ENCODE results near the gene ZFHX3.

The ZFHX3 gene

DNA sequence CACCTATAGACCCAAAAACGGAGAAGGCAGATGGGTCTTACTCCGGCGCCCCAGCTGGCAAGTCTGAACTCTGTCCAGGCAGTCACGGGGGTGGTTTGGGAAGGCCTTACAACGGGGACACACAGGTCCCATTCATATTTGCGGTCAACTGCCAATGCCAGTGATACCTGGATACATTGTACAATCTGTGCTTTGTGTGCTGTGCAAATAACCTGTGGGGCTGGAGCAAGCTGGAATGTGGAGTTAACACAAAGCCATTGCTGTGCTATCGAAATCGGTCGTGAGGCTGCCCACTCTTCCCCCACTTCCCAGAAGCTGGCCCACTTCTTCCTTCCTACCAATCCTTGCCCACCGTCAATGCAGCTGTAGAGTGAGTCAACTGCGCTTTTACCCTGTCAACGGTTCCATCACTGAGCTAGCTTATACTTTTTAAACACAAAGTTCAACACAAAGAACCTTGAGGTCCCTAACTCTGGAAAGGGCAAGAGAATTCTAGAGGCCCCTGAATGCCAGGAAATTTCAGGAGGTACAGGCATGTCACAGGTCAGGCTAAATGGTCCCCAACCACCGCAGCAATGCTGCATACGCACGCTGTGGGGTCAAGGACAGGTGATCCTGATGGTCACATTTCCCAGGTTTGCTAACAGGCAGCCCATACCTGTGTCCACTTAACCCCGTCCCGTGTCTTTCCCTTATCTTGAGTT, 122.8 kb downstream of the ZFHX3 start:
- no peak for DNase-seq

DNA sequence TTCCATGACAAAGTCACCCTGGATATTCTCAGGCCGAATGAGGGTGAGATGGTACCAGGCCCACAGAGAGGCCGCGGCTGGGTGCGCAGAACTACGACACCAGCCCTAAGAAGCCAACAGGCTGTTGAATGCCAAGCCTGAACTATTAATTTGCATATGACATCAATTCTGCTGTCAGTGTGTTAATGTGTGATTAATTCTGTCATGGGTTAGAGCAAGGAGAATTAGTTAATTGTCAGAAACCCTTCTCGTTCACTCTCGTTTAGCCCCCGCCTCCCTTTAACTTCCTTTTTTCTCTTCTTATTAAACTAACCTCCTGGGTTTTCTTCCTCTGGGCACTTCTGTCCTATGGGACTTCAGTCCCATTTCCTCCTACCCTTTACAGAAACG, 123.4 kb downstream of the ZFHX3 start:
- DNase-seq, result no peak

DNA sequence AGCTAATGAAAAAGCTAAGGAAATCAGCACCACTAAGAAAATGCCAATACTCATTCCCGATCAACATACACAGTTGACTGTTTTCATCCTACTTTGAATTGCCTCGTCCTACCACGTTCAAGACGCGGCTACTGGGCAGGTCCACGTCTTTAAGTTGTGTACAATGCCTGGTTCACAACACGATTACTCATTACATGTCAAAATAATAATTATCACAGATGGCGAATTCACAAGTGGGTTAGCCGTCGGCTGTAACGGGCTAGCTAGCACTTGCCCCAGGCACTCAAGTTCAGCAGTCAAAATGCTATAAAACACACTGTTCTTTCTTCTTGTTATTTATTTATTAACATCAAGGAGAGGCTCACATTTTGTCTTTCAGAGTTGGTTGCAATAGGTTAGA, 124.2 kb downstream of the ZFHX3 start:
- no peak for DNase-seq

DNA sequence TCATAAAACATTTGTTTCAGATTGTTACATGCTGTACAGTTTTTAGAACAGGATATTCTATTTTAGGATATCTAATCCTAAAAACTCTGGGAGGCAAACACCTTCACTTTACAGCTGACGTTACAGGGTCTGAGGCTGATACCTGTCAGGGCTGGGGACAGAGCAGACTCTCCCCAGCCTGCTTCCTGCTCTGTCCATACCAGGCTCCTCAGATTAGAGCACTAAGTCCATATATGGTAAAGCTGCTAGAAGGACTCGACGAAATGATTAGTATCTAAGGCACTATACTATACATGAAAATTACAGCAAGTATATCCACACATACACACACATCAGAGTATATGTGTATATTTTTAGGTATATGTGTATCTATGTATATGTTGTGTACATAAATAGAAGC, 125.2 kb downstream of the ZFHX3 start:
- no peak for DNase-seq

DNA sequence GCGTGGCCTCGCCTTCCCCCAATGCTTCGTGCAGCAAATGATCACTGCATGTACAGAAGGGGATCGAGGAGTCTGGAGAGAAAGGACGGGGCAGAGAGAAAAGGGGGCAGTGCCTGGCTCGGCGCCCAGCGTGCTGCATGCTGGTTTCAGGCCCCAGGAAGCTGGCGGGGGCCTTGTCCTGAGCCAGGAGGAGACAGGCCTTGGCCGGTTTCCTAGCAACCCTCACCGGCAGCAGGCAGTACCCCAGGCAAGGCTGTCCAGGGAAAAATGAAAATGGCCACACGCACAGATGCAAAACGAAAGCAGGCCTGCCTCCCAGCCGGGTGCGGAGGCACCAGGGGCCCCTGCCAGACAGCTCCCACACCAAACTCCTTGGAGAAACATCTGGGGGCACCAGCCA, 126.3 kb downstream of the ZFHX3 start:
- no peak for DNase-seq

DNA sequence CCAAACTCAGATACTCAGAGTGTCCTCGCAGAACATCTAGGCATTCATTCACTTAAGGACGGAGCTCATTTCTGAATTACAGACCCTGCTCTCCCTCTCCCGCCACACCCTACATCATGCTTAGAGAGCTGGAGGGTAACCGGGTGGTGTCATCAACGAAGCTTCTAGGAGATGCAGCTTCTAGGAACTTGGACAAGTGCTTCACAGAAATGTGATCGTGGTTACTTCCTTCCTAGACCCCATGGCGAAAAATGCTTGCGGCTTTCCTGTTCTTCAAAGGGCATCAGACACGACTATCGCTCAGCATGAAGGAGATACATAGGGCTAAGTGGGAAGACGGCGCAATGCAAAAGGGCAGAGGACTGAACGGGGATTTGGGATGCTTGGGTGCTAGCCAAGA, 126.8 kb downstream of the ZFHX3 start:
- DNase-seq, result no peak

DNA sequence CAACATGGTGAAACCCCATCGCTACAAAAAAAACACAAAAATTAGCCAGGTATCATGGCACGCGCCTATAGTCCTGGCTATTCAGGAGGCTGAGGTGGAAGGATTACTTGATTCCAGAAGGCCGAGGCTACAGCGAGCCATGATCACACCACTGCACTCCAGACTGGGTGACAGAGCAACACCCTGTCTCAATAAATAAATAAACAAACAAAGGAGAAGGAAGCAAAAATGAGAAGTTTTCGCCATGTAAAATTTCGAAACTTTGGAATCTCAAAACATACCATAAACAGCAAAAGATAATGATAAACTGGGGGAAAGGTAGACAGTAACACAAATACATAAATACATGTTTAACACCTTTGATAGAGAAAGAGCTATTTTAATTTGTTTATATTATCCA, 130.9 kb downstream of the ZFHX3 start:
- DNase-seq, result no peak

DNA sequence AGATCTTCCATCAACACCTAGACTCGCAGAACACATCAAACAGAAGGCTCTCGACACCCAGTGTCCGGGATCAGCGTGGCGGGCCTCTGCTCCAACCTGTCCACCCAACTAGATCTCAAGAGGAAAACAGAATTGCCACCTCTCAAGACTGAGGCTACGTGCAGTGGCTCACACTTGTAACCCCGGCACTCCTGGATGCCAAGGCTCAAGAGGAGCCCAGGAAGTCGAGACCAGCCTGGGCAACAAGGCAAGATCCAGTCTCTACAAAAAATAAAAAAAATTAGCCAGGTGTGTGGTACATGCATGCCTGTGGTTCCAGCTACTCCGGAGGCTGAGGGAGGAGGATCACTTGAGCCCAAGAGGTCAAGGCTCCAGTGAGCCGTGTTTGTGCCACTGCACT, 132.6 kb downstream of the ZFHX3 start:
- DNase-seq, result no peak

DNA sequence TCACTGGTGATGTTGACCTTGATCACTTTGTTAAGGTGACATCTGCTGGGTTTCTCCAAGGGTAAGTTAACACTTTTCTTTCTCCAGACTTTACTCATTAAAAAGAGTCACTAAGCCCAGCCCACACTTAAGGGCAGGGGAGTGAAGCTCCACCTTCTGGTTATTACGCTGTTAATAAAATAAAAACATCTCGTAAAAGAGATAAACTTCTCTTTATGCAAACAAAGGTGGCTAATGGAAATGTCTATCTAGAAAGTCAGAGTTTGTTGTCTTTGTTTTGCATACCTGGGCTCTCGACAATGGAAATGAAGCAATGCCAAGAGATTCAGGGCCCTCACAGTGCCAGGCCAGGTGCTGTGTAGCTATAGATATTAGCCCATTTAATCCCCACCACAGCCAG, 134.4 kb downstream of the ZFHX3 start:
- no peak for DNase-seq

DNA sequence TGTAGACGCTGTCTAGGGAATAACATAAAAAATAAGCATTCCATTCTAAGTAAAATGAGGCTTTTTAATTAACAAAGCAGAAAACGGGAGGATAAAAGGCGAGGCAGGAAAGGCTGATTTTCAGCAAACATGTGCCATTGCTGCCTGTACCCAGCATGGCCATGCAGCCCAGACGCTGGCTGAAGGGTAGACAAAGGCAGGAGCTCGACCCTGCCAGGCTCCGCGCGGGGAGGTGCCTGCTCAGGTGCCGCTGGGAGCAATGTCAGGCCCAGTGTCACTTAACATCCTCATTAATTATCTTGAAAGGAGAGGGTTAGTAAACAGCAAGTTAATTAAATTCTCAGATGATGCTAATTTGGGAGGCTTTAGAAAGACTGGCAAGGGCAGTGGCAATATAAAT, 136.0 kb downstream of the ZFHX3 start:
- no peak for DNase-seq

DNA sequence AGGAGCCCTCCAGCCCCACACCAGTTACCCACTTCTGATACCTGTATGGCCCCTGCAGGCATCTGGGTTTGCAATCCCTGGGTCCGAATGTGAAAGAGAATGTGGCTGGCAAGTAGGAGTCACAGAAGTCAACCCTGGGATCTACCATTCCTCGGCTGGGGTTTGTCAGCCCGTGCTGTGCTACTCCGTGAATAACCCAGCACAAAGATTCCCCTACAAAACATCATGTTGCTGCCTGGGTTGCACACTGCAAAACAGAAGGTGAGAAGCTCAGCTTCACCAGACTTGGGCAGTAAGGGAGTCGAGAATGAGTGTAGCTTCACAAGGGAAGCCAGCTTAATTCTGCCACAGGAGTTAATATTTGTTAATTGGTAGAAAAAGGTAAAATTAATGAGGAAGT, 137.1 kb downstream of the ZFHX3 start:
- no peak for DNase-seq

DNA sequence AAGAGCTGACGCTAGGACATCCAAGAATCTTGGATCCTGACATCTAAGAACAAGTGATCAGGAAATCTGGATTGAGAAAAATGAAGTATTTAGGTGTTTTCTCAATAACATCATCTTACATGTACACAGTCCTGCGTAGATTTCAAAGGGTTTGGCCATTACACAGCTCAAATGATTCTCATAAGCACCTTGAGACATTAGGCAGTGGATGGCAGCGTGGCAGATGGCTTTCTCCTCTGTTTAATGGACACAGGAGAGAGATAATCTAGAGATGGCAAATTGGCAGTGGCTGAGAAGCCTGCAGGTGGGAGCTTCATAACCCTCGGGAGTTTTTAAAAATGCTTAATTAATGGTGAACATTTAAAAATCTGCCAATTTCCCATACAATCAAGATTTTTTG, 137.5 kb downstream of the ZFHX3 start:
- no peak for DNase-seq

DNA sequence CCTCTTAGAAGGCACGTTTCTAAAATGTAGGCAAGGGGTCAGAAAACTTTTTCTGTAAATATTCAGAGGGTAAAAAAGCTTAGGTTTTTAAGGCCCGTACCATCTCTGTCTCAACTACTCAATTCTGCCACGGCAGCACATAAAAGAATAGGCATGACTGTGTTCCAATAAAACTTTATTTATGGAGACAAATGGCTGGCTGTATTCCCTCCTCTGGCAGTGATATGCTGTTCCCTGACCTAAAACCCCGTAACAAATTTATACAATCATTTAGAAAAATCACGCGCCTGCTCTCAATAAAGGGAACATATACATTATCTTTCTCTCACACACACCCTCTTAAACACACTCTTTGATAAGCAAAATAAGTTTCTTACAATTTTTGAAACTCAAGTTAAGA, 138.7 kb downstream of the ZFHX3 start:
- DNase-seq, result no peak

DNA sequence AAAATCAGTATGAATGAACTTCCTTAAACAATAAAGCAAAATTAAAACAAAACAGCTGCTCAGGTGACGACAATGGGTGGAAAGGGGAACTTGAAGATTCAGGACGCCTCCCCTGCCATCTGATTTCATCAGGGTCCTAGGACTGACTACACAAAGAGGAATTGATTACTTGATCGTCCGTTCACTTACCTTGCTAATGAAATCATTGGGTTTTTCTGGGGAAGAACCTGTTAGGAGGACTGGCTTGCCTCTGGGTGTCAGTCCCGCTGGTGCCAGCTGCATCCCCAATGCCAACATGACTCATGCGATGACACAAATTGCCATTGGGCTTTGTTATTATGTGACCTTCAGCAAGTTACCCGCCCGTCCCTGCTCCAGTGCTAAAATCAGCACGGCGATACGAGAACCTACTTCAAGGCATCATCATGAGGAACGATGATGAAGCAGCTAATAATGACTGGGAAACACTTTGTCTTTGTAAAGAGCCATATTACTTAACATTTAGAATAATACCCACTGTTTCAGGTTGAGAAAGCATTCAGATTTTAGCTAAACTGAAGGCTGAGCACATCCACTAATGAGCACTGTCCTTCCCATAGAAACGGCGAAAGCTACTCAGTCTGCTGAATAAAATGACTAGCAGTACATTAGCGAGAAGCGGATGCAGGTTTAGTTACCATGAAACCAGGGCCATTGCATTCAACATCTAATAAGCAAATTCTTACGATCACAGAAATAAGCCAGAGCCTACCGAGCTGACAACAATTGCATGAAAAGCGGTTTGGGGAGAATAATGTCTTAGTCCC, 139.4 kb downstream of the ZFHX3 start:
- DNase-seq, result no peak

DNA sequence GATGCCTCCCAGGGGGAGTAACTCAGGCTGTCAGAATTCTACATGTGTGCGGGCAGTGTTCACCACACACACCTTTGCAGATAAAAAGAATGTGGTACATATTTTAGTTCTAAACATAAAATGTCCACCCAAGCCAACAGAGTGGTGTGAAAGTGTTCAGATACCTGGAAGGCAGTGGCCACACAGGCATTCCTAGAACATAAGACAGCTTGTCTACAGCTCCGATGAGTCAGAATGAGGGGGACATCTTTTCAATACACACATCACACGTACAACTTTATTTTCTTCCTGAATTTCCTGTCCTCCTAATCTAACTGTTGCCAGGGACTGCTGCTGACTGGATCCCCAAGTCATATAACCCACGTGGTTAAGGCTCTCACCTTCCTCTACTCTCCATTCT, 142.3 kb downstream of the ZFHX3 start:
- DNase-seq, result no peak

DNA sequence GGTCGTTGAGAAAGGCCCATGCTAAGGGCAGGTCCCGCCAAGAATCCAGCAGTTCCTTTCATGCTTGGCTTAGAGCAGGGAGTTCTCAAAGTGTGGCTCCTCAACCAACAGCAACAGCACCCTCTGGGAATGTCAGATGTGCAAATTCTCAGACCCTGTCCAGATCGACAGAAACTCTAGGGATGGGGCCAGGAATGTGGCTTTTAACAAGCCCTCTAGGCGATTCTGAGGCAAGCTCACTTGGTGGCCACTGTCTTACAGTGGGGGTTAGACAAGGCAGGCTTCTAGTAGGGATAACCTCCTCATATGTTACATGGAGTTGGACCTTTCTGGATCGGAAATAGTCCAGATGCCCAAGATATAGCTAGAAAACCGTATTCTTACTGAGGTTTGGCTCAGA, 144.8 kb downstream of the ZFHX3 start:
- DNase-seq, result no peak

DNA sequence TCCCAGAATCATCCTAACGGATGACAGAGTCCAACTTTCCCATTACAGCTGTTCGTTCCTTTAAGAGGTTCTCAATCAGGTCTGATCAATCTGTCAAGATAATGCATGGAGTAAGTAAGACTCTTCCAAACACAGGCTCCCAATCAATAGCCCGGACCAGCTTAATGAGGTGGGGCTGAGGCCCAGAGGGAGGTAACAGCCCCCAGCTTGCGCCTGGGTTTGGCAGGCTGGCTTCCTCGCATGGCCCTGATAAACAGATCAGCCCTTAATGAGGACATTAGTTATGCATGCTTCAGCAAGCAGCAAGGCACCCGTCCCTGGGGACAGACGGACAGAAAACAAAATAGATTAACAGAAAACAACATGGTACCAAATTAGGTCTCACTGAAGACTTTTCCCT, 145.7 kb downstream of the ZFHX3 start:
- no peak for DNase-seq

DNA sequence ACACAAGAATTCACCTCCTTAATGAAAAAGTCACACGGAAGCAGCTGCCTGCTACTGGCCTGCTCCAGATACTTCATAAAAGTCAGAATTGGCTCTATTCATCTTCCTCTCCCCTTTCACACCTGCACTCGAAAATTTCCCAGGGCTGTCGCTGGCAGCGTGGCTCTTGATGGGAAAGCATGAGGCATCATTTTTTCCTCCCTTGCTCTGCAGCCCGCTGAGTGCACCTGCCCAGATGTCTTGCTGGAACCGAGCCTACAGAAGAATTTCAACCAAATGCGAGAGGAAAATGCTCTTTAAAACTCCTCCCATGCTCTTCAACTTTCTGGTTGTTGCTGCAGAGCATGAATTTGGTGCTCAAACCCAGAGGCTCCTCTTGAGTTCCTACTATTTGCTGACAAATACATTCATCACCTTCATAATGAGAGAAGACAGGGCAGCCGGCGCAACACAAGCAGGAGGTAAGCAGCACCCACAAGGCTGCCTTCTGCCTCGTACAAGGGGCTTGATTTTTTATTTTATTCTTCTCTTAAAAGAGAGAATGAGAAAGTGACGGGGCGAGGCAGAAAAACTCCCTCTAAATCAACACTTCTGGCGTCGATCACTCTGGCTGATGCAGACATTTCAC, 146.8 kb downstream of the ZFHX3 start:
- no peak for DNase-seq

DNA sequence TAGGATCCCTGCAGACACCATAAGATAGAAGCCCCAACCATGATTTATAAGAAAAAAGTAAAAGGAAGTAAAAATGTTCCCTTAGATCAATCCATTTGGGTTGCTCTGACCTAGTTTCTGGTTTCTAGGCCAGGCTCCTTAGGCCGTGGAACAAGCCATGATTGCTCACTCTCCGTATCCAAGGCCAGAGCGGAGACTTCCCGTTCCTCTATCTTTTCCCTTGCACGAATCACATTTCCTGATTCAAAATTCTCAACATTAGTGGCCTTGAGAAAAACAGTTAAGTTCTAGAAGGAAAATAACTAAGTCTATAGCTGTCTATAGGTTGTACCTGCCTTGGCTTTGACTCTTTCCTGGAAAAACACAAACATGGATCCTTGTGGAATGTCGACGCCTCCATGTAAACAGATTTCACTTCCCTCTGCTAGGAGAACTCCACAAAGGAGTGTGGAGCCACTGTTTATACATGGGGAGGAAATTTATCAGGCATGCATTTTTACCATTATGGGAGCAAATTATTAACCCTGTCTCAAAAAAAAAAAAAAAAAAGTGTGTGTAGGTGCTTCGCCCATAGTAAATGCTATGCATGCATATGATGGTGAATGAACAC, 149.6 kb downstream of the ZFHX3 start:
- DNase-seq, result no peak

DNA sequence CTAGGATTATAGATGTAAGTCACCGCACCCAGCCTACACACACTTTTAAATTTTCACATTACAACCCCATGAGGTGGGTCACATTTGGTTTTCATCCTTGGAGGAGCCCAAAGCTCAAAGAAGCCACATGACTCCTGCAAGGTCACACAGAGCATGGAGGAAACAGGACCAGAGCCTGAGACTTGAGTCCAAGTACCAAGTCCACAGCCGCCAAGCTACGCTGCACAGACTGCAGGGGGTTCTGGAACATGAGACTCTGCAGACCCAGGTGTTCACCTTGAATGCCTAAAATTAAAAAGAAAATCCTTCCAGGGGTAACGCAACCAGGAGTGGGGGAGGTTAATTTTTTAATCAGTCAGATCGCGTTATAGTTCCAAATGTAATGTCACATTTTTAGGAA, 150.2 kb downstream of the ZFHX3 start:
- no peak for DNase-seq

DNA sequence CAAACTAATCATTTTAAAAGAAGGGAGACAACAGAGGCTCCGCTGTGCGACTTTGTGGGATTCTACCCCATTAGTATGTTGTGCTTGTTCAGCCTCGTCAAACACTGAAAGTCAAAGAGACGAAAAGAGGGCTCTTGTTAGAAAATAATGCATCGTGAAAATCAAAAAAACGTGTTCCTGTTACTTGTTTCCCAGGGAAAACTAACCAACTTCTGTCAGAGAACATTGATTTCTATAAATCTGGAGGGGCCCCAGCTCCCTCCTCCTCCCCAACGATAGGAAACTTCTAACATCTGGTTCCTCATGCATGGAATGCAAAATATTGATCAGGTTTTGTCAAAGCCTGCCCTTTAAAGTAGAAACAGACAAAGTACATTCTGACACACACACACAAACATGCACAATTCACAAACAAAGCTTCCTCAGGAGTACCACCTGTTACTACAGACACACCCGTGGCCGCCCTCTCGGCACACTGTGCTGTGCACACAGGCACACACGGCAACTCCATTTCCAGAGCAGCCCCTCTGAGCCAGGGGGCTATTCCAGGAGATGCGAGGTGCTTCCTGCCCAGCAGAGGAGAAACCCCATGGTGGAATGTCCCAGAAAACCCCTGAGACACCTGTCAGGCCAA, 151.3 kb downstream of the ZFHX3 start:
- no peak for DNase-seq

DNA sequence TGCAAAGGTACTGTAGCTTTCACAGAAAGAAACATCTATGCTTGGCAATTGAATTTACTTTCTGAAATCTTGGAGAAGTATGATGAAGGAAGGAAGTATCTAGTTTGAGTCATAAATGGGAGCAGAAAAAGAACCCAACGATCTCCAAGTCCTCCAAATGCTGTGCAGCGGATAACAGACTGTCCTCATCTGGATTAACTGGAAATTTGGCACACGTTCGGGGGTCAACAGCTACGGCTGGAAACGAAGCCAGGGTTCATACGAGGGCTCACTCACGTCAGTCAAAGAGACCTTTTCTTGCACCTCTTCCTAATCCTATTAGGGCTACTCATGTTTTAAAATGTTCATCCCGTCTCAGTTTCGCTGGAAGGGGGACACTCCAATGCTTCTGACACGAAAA, 152.0 kb downstream of the ZFHX3 start:
- DNase-seq, result no peak
